NOMO-1 treated with DMSO at 0.1 percent for 48 hours (cell line): Measurements from ENCODE around the gene CLRN2.
"Not testable (repeated sequence)": the region's sequence is repeated elsewhere in the genome, so short reads cannot be mapped to it uniquely, and the experiment has no call there.

ENCODE experiments used
- DNase-seq: peaks from one replicate; lab custom pipeline; 2025; ENCODE audit not compliant: unreplicated experiment; lab: John Stamatoyannopoulos, UW

CLRN2 gene

GRCh38 chr4:17544205-17544604 lies 29.2 kb downstream of the CLRN2 start:
- DNase-seq, result no peak

DNA sequence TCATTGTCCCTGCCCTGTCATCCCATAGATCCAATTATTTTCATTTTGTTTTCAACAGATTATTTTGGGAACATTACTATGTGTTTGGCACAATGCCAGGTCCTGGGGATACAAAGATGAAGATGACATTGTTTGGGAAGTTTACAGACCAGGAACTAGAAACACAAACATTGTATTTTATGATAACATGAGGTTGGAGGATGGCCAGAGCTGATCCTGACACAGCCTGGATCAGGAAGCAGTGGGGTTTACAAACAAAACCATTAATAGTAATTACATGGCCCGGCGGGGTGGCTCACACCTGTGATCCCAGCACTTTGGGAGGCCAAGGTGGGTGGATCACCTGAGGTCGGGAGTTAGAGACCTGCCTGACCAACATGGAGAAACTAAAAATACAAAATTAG lies 29.9 kb downstream of the CLRN2 start:
- DNase-seq, result no peak

GRCh38 chr4:17545374-17546140 lies 30.6 kb downstream of the CLRN2 start:
- no peak for DNase-seq

GRCh38 chr4:17546222-17546621 lies 31.3 kb downstream of the CLRN2 start:
- no peak for DNase-seq

DNA sequence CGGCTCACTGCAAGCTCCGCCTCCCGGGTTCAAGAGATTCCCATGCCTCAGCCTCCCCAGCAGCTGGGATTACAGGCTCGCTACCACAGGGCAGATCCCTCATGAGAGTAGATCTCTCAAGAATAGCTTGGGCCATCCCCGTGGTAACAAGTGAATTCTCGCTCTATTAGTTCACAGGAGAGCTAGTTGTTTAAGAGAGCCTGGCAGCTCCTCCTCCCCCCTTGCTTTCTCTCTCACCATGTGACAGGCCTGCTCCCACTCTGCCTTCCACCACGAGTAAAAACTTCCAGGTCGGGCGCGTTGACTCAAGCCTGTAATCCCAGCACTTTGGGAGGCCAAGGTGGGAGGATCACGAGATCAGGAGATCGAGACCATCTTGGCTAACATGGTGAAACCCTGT lies 31.7 kb downstream of the CLRN2 start:
- DNase-seq, result no peak

GRCh38 chr4:17550549-17550948 lies 35.6 kb downstream of the CLRN2 start:
- no peak for DNase-seq

- no peak for DNase-seq
These were observed 37.5 kb downstream of the CLRN2 start for GRCh38 chr4:17552427-17552826.

DNA sequence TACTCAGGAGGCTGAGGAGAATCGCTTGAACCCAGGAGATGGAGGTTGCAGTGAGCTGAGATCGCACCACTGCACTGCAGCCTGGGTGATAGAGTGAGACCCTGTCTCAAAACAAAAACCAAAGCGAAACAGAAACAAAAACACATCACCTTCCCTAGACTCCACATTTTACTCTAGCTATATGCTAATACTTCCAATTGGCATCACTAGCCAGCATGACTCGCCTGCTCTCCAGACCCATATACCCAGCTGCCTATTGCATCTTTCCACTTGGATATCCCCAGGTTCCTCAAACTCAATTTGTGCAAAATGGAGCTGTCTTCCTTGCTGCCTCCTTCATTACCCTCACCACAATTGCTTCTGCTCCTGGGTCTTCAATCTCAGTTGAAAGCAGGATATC lies 39.6 kb downstream of the CLRN2 start:
- no peak for DNase-seq

- DNase-seq, result no peak
These were observed 41.5 kb downstream of the CLRN2 start for GRCh38 chr4:17556498-17556897.

- DNase-seq, result no peak
These were observed 42.9 kb downstream of the CLRN2 start for GRCh38 chr4:17557880-17558279.

DNA sequence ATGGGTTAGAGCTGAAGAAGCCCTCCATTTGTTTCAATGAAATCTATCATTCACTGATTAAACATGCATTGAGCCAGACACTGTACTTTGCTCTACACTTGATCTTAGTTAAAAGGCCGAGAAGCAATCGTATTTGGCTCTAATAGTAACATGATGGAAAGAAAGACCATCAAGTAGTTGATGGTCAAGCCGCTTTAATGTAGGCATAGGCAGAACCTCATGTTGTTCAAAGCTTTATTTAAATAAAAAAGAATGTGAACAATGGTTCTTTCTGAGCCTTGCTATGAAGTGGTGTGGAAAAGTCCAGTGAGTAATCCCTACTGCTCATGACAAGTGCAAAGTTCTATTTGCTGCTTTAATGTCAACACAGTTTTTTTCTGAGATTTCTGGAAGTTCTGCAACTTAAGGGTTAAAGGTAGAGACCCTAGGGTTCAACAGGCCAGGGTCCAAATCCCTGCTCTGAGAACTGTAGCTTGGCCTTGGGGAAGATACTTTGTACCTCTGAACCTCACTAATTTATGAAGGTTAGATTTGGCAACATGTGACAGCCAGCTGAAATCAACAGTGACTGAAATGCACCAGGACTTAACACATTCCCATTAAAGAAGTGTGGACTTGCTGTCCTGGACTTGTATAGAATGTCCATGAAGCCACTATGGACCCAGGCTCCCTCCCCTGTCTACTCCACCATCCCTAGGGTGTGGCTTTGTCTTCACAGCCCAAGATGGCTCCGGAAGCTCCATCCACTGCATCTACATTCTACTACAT lies 44.2 kb downstream of the CLRN2 start:
- DNase-seq, result no peak

- no peak for DNase-seq
These were observed 44.7 kb downstream of the CLRN2 start for GRCh38 chr4:17559709-17560048.

GRCh38 chr4:17560065-17560673 lies 45.2 kb downstream of the CLRN2 start:
- DNase-seq, result no peak

DNA sequence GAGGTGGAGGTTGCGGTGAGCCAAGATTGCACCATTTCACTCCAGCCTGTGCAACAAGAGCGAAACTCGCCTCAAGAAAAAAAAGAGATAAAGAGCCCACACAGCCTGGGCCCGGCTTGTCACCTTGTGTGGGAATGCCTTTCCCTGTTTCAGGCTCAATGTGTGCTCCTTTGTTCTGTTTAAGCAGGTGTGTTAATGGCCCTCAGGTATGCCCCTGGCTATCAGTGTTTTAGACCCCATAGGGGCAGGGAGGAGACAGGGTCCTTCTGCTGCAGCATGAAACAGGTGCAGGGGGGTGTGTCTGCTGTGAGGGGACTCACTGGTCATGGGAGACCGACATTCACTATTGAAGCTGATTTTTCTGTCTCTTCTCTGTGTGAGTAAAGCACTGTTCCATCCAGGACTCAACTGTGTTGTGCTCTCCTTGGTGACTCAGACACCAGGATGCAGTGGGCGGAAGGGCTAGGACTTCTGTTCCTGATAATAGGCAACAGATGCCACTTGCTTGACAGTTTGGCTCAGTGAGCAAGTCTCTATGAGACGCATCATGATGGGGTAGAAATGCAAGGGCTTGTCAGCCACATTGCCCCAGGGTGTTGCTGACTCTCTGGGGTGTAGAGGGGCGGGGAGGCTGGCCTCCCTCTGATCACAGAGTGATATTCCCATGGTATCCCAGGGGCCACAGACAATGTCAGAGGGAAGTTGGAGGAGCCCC lies 46.4 kb downstream of the CLRN2 start:
- DNase-seq, result no peak

GRCh38 chr4:17562157-17562556 lies 47.2 kb downstream of the CLRN2 start:
- DNase-seq, result no peak

DNA sequence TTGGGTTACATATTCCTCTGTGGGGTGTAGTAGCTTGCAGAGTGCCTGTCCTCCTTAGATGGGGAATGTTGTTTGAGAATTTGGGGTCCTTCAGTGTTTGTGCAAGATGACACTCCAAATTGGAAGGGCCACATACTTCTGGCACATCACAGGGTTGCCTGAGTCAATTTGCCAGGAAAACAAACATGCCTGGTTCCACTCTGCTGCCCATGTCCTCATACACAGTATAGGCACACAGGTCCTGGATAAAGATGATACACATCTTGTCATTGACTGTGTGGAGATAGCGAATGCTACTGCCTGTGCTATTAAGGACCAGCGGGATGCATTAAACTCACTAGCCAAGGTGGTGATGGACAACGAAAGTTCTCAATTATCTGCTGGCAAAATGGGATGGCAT lies 50.9 kb downstream of the CLRN2 start:
- no peak for DNase-seq

DNA sequence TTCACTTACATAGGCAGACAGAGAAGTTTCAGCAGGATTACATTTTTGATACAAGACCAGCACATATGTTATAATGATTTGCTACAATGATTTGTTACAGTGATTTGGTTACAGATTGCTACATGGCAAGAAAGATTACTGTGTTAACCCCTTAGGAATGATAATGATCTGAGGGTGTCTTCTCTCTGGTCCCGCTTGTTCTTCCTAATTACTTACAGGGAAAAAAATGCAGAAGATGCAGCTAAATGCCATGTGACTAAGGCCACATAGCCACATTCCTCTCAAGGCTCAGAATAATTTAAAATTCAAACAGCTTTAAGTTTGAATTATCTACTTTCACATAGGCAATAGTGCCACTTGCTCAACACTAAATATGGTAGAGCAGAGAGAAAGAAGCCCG lies 52.3 kb downstream of the CLRN2 start:
- DNase-seq, result no peak

GRCh38 chr4:17574206-17574605 lies 59.2 kb downstream of the CLRN2 start:
- DNase-seq, result no peak

- DNase-seq, result not testable (repeated sequence)
These were observed 60.2 kb downstream of the CLRN2 start for GRCh38 chr4:17575177-17575576.
